ENCODE data around the gene CLTCL1. TPM values are rescaled to one million over a fixed set of nuclear protein-coding genes. Genes with fewer than 3 reads are reported as not detected.
"Not testable (repeated sequence)": the region's sequence is repeated elsewhere in the genome, so short reads cannot be mapped to it uniquely, and the experiment has no call there.

CLTCL1 gene
- total and polyA plus RNA-seq, 10 donors, result 1.0 to 12.4 (median 6.1) TPM

DNA sequence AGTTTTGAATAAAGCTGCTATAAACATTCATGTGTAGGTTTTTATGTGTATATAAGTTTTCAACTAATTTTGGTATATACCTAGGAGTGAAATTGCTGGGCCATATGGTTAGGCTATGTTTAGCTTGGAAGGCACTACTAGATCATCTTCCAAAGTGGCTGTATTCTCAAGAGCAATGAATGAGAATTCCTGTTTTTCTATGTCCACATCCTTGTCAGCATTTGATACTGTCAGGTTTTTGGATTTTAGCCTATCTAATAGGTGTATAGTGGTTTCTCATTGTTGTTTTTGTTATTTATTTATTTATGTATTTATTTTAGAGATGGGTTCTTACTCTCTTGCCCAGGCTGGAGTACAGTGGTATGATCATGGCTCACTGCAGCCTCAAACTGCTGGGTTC, 26.3 kb upstream of the CLTCL1 start:
- no peak for DNase-seq
- Histone ChIP-seq H3K27me3 (replicated peaks in 1 of 7) (no peaks in the 10 kb centered on the region), H3K27ac (no peak overlapping the region), H3K4me3 (no peak overlapping the region), H3K4me1 (no peaks in the 10 kb centered on the region), H3K36me3 (no peaks in the 10 kb centered on the region), H3K9me3 (peaks cover 4 to 72% (median 63%) of the 10 kb centered on the region in 8 donors)
- TF ChIP-seq, protein P1, sequence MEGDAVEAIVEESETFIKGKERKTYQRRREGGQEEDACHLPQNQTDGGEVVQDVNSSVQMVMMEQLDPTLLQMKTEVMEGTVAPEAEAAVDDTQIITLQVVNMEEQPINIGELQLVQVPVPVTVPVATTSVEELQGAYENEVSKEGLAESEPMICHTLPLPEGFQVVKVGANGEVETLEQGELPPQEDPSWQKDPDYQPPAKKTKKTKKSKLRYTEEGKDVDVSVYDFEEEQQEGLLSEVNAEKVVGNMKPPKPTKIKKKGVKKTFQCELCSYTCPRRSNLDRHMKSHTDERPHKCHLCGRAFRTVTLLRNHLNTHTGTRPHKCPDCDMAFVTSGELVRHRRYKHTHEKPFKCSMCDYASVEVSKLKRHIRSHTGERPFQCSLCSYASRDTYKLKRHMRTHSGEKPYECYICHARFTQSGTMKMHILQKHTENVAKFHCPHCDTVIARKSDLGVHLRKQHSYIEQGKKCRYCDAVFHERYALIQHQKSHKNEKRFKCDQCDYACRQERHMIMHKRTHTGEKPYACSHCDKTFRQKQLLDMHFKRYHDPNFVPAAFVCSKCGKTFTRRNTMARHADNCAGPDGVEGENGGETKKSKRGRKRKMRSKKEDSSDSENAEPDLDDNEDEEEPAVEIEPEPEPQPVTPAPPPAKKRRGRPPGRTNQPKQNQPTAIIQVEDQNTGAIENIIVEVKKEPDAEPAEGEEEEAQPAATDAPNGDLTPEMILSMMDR (IDR thresholded peaks at IDR 0.05 in 8 of 11, conservative IDR thresholded peaks at IDR 0.05 in 3 of 11), result no peak
- TF ChIP-seq POLR2A (IDR thresholded peaks at IDR 0.05) (no peak), POLR2AphosphoS5 (IDR thresholded peaks at IDR 0.05) (no peak)
- intact Hi-C loops (cut with DNase I; ENCODE audit: low total_unique reads), result no loop called here

DNA sequence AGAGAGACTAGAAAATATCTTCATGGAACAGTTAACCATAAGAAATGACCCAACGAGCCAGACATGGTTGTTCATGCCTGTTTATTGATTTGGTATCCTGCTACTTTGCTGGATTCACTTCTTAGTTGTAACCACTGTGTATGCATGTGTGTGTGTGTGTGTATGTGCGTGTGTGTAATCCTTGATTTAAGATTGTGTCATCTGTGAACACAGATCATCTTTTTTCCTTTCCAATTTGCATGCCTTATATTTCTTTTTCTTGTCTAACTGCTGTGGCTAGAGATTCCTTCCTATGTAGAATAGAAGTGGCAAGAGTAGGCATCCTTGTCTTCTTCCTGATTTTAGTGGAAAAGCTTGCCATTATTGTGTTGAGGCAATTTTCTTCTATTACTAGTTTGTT, 16.4 kb upstream of the CLTCL1 start:
- no peaks in the 10 kb centered on the region for H3K4me1 ChIP-seq
- TF ChIP-seq POLR2AphosphoS5 (IDR thresholded peaks at IDR 0.05) (no peak), POLR2A (IDR thresholded peaks at IDR 0.05) (no peak)
- TF ChIP-seq, protein P1 (IDR thresholded peaks at IDR 0.05 in 8 of 11, conservative IDR thresholded peaks at IDR 0.05 in 3 of 11), result no peak
- no peaks in the 10 kb centered on the region for H3K9me3 ChIP-seq
- intact Hi-C loops (cut with DNase I; ENCODE audit: low total_unique reads), result no loop called here
- H3K36me3 ChIP-seq, result no peaks in the 10 kb centered on the region
- no peak overlapping the region for H3K27ac ChIP-seq
- H3K27me3 ChIP-seq (replicated peaks in 1 of 7), result no peaks in the 10 kb centered on the region
- DNase-seq, result no peak
- WGBS, 5 donors, result 72 to 93% (median 79%) methylated on average over 2 of the region's 2 CpGs
- H3K4me3 ChIP-seq, result no peak overlapping the region

DNA sequence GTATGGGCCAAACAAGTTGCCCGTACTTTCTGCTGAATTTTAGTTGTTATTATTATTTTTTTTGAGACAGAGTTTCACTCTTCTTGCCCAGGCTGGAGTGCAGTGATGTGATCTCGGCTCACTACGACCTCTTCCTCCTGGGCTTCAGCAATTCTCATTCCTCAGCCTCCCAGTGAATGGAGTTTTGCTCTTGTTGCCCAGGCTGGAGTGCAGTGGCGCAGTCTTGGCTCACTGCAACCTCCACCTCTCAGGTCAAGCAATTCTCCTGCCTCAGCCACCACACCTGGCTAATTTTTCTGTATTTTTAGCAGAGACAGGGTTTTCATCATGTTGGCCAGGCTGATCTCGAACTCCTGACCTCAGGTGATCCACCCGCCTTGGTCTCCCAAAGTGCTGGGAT, 15.0 kb upstream of the CLTCL1 start:
- H3K4me3 ChIP-seq; H3K9me3 ChIP-seq; DNase-seq; H3K27me3 ChIP-seq (replicated peaks in 1 of 7); H3K36me3 ChIP-seq; H3K4me1 ChIP-seq; H3K27ac ChIP-seq; intact Hi-C loops (cut with DNase I; ENCODE audit: low total_unique reads): not testable (repeated sequence)
- WGBS, 5 donors, result 88 to 93% (median 91%) methylated on average over 6 of the region's 6 CpGs

DNA sequence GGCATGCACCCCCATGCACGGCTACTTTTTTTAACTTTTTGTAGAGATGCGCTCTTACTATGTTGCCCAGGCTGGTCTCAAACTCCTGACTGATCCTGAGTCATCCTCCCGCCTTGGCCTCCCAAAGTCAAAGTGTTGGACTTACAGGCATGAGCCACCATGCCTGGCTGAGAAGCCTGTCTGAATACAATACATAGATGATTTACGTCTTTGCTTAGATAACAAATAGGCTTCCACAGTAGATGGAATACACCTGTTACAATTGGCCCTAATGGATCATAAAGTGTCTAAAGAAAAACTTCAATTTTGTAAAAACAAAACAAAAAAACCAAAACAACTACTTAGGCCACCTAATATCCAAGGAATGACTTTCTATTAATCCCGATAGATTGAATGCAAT, 13.0 kb upstream of the CLTCL1 start:
- H3K9me3 ChIP-seq, result no peaks in the 10 kb centered on the region
- H3K36me3 ChIP-seq, result no peaks in the 10 kb centered on the region
- no peak overlapping the region for H3K27ac ChIP-seq
- no peak overlapping the region for H3K4me3 ChIP-seq
- 95 to 98% (median 97%) methylated on average over 5 of the region's 5 CpGs for WGBS, 5 donors
- H3K4me1 ChIP-seq, result no peaks in the 10 kb centered on the region
- intact Hi-C loops (cut with DNase I; ENCODE audit: low total_unique reads), result no loop called here
- DNase-seq, result no peak
- TF ChIP-seq POLR2A (IDR thresholded peaks at IDR 0.05), result no peak
- no peak for TF ChIP-seq POLR2AphosphoS5 (IDR thresholded peaks at IDR 0.05)
- TF ChIP-seq, protein P1 (IDR thresholded peaks at IDR 0.05 in 8 of 11, conservative IDR thresholded peaks at IDR 0.05 in 3 of 11), result no peak
- no peaks in the 10 kb centered on the region for H3K27me3 ChIP-seq (replicated peaks in 1 of 7)

DNA sequence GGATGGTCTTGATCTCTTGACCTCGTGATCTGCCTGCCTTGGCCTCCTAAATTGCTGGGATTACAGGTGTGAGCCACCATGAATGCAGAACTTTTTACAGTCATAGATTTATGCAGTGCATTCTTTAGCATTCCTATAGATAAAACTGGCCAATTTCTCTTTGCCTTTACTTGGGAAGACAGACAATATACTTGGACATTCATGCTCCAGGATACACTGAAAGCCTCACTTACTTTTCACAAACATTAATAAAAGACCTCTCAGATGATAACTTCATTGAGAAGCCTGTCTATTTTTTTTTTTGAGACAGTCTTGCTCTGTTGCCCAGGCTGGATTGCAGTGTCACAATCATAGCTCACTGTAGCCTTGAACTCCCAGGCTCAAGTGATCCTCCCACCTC, 12.3 kb upstream of the CLTCL1 start:
- no peaks in the 10 kb centered on the region for H3K36me3 ChIP-seq
- H3K4me1 ChIP-seq, result no peaks in the 10 kb centered on the region
- no peak for DNase-seq
- H3K27me3 ChIP-seq (replicated peaks in 1 of 7), result no peaks in the 10 kb centered on the region
- intact Hi-C loops (cut with DNase I; ENCODE audit: low total_unique reads), result no loop called here
- no peak overlapping the region for H3K4me3 ChIP-seq
- WGBS, 5 donors, result 36 to 83% (median 65%) methylated on average over 1 of the region's 1 CpG
- H3K9me3 ChIP-seq, result no peaks in the 10 kb centered on the region
- no peak overlapping the region for H3K27ac ChIP-seq
- no peak for TF ChIP-seq POLR2A (IDR thresholded peaks at IDR 0.05)
- TF ChIP-seq POLR2AphosphoS5 (IDR thresholded peaks at IDR 0.05), result no peak
- TF ChIP-seq, protein P1 (IDR thresholded peaks at IDR 0.05 in 8 of 11, conservative IDR thresholded peaks at IDR 0.05 in 3 of 11), result no peak
